GM18507 (cell line): Measurements from ENCODE around the gene SLC6A12.

ENCODE experiments used
- DNase-seq: peaks from one replicate; pipeline ENCODE4 v3.0.0; 2011; ENCODE audit warnings: low read depth; ENCODE audit not compliant: insufficient read length; ENCODE audit errors: extremely low spot score
- FAIRE-seq: peaks from 2 replicates; lab custom pipeline; 2011; peaks lifted over from hg19 to GRCh38; lab: Jason Lieb, UNC

Gene SLC6A12

DNA sequence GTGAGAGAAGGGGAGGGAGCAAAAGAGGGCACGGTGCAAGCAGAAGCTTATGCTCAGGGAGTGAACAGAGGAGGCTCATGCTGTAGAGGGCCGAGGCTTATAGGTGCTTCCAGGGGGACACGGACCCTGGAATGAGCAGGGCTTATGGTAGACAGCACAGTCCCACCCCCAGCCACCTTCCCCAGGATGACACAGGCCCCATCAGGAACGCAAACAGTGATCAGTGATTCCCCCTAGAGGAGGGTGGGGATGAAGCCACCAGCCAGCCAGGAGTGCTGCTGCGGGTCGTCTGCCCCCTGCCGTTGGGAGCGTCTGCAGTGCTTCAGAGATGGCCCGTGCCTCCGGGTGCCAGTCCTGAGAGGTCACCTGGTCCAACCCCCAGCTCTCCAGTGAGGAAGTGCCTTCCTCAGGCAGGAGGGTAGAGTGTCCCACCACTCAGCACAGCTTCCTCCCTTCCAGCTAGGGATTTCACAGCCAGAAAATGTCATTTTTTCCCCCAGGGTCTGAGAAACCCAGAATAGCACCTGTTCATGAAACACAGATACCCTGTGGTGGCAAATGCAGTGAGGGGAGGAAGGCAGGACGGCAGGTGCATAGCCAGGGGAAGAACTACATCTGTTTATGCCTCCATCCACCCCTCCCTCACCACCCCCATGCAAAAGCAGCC lies 60.7 kb downstream of the SLC6A12 start:
- peak; percentile 33 for DNase-seq
- FAIRE-seq, result peak; percentile 73

DNA sequence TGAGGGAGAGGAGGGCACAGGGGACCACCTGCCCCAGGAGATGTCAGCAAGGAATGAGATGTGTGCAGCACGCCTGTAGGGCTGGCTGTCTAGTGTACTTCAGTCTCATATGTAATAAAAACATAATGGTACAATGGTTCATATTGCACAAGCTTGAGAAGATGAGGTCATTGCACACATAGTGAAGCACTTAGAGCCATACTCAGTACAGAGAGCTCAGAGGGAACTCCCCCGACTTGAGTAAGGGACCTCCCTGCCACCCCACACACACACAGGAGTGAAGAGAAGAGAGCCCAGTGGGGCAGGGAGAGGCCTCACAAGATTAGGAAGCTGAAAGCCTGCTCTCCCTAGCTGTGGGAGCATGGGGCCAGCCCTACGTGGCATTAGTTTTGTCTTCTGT lies 61.5 kb downstream of the SLC6A12 start:
- DNase-seq (no peak), FAIRE-seq (no peak)

DNA sequence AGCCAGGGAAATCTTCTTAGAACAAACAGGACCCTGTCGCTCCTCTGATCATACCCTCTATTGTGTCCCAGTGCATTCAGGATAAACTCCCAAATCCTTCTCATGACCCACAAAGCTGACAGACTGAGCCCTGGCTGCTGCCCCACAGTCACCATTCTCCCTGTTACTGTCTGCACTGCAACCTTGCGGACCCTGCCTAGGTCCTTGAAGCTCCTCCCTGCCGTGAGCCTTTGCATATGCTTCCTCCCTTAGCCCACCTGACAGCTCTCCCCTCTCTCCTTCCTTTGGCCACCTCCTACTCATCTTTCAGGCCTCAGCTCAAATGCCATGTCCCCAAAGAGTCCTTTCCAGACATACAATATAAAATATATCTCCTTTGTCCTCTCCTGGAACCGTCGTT lies 62.4 kb downstream of the SLC6A12 start:
- DNase-seq, result no peak
- FAIRE-seq, result no peak

DNA sequence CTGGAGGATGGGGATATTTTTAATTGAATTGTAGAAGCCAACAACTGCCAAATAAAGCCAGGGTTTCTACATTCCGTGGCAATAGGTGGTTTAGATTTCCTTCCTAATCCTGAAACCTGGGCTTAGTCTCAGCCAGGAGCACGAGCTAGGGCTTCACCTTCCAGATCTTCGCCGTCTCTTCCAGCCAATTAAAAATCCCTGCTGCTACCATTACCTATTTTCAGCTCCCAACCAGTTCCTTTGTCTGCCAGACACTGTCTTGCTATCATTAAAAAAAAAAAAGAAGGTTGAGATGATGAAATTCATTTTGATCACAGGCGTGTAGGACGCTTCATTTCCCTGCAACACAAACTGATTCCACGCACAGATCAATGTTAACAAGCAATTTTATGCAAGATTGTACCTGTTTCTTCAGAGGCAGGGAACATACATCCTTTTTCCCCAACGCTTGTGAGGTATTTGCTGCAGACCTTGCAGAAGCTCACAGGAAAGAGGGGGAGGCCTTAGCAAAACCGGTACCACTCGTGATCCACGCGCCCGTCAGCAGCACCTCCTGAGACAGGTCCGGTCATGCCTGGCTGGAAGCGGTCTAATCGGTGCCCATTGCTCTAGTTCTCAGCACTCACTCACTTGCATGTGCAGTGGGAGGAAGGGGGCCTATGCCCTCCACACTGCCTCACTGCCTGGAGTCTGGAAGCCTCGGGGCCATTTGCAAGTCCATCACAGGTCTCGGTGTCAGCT lies 65.1 kb downstream of the SLC6A12 start:
- FAIRE-seq (no peak), DNase-seq (no peak)

DNA sequence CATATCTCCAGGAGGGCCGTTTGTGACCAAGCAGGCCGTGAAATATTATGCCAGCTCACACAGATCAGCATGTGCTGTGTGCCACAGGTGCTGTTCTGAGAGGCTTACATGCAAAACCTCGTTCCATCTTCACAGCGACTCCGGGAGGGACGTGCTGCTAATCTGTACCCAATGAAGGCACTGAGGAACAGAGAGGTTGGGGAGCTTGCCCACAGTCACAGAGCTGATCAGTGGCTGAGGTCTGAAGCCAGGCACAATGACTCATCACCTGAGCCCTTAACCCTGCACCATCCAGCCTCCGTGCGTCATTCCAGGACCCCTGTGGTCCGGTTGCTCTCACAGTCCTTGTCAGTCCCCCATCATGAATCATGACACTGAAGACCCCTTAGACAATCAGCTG lies 66.7 kb downstream of the SLC6A12 start:
- FAIRE-seq (no peak), DNase-seq (no peak)

DNA sequence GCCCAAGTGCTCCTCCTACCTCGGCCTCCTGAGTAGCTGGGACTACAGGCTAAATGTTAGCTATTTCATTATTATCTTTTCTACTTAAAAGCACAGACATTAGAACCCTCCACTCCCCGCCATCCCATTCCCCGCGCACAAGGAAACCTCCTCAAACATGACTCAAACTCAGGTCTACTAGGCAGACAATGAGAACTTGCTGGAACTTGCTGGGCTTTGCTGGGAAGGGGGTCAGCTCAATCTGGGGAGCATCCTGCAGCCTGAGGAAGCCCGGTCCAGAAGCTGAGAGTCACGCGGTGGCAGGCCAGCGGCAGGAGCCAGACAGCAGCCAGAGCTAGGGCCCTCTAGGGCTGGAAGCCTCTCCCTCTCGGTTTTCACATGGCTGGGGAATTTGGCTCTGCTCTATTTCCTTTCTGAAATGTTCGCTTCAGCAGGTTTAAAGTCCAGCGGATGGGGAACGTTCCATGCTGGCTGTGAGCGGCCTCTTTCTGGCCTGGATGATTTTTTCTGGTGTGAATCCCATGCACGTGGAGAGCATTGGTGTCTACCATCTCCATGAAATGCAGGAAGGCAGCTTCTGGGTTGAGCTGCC lies 68.5 kb downstream of the SLC6A12 start:
- FAIRE-seq (no peak), DNase-seq (no peak)

DNA sequence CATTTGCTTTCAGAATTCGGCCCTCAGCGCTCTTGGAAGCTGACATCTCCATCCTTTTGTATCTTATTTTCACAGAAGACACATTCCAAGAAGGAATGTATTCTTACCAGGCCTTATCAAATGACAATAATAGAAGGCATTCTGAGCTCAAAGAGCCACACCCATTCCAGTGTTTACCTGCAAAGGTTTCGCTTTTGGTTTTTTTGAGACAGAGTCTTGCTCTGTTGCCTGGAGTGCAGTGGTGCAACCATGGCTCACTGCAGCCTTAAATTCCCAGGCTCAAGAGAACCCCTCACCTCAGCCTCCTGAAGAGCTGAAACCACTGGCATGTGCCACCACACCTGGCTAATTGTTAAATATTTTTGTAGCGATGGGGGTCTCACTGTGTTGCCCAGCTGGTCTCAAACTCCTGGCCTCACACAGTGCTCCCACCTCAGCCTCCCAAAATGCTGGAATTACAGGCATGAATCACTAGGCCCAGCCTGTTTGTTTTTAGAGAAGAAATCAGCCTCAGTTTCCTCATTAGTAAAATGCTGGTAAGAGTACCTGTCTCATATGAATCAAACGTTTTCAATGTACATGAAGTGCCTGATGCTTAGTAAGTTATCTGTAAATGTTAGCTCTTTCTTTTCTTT lies 69.2 kb downstream of the SLC6A12 start:
- DNase-seq, result no peak
- no peak for FAIRE-seq

DNA sequence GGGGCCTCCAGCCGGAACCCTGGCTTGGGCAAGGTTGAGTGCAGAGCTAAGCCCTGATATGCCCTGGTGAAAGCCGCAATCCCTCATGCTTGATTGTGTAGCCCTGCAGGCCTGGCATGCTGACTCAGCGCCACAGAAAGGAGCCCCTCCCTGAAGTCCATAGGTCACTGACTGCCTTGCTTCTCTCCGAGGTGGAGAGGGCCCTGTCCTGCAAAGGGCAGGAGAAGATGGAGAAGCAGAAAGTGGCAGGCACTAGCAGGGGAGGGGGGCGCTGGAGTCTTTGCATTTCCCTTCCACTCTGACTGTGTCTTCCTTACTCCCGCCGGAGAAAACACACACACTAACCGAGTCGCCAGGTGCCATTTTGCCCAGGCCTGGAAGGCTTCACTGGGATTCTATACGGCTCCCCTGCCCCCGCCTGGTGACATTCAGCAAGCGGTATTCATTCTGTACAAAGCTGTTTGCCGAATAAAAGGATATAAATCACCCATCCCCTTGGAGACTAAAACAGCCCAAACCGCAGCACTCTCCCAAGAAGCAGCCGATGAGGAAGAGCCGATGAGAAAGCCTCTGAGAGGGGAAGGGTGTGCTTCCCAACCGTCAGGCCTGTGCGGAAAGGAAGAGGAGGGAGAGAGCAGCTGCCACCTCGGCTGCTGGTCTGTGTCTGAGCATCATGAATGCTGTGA lies 69.8 kb downstream of the SLC6A12 start:
- no peak for DNase-seq
- FAIRE-seq, result no peak

DNA sequence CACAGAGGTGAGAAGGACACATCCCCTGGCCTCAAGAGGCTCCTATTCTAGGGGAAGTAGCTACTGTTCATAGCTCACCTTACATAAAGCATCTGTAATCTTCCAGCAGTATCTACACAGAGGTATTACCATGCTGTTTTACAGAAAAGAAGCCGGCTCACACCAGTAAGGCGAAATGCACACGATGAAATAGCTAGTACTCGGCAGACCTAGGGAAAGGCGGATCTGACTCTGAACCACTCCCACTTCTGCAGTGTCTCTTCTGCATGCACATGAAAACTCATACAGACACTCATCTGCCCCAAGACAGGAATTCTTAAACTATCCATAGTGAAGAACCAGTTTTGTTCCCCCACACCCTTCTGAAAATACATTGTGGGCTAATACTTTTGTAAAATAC lies 73.8 kb downstream of the SLC6A12 start:
- DNase-seq (no peak), FAIRE-seq (no peak)
